Stimulated activated CD8-positive, alpha-beta memory T cell treated with anti-CD3 and anti-CD28 coated beads, Interleukin-7, amount 100 ng/mL, for 4 hours (primary cell): ENCODE measurements around the gene SRD5A3.

Experiments used
- DNase-seq, 2 donors: peaks; one replicate each; pipeline ENCODE4 v3.0.0-alpha.2; 2020; ENCODE audit warnings: low read depth in 2 of 2

The SRD5A3 gene

DNA sequence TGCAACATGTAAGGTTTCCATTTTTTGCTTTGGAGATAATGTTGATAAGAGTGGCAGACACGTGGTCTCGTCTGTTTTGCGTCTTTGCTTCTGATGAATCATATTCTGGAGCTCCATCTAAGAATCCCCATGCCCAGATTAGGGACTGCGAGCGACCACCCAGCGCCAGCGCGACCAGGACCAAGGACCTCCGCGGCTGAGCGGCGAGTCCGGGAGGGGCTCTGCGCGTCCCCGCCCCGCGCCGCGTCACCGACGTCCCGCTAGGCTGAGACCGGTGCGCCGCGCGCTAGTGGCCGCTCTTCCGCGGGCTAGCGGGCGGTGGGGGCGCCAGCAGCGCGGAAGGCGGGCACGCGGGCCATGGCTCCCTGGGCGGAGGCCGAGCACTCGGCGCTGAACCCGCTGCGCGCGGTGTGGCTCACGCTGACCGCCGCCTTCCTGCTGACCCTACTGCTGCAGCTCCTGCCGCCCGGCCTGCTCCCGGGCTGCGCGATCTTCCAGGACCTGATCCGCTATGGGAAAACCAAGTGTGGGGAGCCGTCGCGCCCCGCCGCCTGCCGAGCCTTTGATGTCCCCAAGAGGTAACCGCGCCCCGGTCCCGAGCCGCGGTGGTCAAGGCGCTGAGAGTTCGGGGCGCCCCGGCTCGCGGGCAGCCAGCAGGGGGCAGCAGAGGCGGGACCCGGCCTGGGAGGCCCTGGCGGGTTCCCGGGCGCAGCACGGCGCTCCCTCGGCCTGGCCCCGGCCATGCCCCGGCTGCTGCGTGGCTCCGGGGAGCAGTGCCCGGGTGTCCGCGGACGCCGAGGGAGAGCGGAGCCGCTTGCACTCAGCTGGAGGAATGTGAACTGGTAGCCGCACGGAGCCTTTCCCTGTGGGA, at the start of gene SRD5A3:
Gene SRD5A3 (plus strand): TSS at position 263 of the 871 bp plus-strand sequence. CDS start 95 bp downstream, at position 358.
- DNase-seq, result peak; percentile 37 to 74

DNA sequence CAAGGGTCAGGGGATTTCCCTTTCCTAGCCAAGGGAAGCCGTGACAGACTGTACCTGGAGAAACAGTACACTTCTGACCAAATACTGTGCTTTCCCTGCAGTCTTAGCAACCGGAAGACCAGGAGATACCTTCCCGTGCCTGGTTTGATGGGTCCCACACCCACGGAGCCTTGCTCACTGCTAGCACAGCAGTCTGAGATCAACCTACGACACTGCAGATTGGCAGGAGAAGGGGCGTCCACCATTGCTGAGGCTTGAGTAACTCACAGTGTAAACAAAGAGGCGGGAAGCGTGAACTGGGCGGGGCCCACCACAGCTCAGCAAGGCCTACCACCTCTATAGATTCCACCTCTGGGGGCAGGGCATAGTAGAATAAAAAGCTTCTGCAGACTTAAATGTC, 48.7 kb upstream of the SRD5A3 start:
- DNase-seq, result no peak

DNA sequence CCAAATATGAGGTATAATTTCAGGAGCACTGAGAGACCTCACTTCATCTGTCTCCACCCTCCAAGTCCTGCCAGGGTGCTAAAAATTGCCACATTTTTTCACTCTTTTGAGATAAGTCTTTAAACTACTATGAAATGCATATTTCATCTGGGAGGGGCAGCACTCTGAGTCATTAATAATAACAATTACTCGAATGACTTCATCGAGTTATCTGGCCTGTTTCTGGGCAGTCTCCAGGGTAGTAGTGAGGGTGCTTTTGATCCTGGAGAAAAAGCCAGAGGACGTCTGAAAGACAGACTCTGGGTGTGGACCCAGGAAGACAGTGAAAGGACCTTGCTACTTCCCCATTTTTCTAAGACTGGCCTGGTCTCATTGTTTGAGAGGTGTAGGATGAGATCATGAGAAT, 42.3 kb upstream of the SRD5A3 start:
- no peak for DNase-seq

DNA sequence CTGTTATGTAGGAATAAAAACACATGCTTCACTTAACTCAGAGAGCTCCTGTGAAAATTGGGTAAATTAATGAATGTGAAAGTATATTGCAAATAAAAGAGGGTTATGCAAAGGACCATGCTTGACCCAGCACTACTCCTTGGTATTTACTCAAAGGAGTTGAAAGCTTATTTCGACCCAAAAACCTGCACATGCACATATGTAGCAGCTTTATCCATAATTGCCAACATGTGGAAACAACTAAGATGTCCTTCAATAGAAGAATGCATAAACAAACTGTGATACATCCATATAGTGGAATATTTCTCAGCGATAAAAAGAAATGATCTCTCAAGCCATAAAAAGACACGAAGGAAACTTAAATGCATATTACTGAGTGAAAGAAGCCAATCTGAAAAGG, 41.7 kb upstream of the SRD5A3 start:
- no peak for DNase-seq

DNA sequence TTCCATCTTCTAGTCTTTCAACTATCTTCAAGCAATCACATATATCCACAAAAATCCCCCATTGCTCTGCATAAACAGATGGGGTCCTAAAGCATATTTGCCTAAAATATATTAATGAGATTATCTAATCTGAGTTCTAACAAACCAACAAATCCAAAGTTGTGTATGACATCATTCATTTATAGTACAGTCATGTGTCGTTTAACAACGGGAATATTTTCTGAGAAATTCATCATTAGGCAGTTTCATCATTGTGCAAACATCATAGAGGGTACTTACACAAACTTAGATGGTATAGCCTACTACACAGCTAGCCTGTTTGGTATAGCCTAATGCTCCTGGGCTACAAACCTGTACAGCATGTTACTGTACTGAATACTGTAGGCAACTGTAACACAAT, 38.0 kb upstream of the SRD5A3 start:
- no peak for DNase-seq

DNA sequence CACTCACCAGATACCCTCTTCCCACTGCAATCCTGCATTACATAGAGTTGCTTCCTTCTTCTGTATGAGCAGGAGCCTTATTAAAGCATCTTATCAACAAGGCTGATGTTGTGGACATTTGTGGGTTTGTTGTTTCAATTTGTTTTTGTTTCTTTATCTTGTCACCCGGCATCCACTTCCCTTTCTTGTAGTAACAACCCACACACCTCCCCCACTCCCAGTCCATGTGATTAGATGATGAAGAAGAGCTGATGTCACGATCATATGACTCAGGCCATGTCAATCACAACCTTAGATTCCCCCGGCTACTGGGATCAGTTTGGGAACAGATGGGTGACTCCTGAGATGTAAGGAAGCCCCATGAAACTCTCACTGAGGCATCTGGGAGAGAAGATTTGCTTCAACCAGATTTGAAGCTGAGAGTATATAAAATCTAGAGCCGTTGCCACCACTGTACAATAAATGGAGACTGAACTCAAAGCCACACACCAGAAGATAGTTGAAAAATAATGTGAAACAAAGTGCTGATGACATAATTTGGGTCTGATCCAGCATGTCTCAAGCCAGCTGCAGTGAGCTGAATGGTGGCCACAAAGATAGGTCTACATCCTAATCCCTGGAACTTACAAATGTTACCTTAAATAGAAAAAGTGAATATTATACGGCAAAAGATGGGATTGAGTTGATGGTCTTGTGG, 34.1 kb upstream of the SRD5A3 start:
- DNase-seq, result no peak

DNA sequence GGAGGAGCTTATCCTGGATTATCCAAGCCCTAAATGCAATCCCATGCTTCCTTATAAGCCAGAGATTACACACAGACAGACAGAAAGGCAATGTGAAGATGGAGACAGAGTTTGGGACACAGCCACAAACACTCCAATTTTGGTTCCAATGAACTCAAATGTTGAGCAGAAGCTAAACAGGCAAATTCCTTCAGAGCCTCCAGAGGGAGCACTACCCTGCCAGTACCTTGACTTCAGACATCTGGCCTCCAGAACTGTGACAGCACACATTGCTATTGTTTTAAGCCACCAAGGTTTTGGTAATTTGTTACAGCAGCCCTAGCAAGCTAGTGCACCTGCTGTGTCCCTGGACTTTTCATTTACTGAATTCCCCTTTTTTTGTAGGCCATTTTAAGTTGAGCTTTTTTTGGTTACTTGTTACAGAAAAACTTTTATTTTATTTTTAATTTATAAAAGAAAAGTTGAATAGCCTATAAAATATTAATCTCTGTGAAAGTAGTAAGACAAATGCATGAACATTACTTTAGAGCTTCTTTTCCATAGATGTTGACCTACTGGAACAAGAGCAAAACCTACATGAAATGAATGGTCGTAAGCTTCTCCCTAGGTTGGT, 33.4 kb upstream of the SRD5A3 start:
- DNase-seq, result no peak

DNA sequence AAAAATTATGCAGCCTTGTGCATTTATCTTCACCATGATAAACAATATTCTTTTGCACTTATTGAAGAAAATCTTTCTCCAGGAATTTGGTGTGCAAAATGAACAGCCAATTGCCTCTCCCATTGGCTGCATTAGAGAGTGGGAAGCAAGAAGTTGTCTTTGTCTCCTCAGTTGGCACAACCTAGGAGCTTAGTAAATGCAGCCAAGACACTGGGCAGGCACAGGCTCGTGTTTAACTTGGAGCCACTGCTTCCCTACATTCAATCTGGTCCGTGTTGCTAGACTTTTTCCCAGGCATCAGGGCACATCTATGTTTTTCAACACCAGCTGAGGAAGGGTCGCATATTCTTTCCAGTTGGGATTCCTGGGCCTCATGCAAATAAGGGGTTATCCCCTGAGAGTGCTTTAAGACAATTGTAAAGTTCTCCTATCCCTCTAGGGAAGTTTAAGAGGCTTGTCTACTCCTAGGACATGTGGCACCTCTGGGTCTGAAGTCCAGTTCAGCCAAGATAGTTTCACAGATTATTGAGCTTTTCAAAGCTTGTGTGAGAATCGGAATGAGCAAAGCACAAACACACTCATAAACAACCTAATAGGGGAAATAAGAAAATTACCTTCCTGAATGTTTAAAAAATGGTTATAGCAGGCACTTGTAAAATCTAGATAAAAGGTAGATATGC, 31.8 kb upstream of the SRD5A3 start:
- DNase-seq, result no peak

DNA sequence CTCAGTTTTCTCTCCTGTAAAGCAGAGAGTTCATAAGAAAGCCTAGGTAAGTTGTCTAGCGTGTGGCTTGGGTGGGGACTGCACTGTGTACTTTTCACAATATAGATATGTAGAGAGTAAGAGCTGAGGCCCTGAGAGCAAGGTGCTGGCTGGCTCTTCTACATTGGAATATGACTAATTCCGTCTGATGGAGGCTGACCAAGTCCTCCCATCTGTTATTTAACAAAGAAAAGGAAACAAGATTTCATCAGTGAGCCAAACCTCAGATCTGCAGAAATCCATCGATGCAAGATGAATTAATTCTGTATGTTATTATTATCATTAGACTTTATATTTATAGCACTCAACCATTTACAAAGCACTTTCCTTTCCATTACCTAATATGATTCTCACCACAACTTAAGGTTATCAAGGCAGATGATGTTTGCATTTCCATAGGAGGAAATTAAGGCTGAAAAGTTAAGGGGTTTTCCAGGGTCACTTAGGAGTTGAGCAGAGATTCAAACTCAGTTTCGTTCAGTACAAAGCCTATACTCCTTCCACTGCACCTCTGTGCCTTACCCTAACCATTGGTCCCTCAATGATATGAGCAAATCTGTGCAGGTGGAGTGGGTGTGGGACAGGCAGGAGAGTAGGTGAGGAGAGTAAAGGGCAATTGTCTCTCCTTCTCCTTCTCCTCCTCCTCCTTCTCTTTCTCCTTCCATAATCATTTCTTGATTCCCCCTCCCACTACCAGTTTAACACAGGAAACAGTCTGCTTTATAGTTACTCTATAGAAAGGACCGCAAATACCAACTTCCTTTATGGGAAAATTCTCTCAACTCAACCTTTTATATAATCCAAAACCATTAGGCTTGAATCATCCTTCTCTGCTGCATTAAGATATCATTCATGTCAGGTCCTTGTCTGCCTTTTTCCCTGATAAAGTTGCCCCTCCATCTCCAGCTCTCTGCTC, 27.6 kb upstream of the SRD5A3 start:
- no peak for DNase-seq

DNA sequence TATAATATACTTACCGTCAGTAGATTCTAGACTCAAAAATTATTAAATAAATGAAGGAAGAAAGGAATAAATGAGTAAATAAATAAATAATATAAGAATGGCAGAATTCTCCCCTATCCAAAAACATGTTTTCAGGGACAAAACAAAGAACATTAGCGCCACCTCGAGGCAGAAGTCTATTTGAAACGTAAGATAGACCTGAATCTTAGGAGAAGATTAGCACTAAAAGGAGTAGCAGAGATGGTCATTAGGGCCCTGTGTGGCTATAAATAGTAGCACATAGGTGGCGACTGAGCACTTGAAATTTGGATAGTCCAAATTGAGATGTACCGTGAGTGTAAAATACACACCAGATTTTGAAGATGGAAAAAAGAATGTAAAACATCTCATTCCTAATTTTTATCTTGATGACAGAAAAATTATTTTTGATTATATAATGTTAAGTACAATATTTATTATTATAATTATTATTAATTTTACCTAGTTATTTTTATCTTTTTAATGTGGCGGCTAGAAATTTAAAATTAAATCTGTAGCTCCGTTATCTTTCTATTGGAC, 24.3 kb upstream of the SRD5A3 start:
- peak in 1 of 2 donors; percentile 24 for DNase-seq

DNA sequence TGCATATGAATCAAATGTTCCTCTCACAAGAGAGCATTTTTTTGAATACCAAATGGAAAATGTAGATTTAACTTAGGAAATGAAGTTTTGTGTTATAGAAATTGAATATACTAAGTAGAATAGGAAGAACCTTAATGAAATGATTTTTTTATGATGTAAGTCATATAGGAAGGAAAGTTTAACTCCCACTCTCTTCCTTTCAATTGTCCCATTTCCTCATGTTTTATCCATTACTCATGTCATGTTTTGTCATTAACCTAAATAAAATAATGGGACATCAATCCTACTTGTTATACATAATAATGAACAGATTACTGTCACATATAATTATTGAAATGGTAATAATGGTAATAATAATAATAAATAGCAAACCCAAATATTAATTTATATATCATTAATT, 22.7 kb upstream of the SRD5A3 start:
- DNase-seq, result no peak

DNA sequence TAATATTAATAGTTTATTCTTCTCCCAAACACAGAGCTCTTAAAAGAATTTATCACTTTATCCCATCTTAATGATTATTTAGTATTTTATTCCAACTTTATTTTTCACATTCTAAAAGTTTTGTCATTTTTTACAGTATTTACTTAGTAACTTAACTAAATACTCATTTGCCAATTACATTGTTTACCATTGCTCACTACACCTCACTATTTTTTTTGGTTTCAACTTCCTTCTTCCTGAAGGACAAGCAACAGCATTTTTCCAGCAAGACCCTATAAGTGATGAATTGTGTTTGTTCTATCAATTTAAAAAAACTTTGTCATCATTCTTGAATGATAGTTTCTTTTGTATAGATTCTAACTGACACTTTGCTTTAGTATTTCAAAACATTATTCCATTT, 19.4 kb upstream of the SRD5A3 start:
- DNase-seq, result no peak

DNA sequence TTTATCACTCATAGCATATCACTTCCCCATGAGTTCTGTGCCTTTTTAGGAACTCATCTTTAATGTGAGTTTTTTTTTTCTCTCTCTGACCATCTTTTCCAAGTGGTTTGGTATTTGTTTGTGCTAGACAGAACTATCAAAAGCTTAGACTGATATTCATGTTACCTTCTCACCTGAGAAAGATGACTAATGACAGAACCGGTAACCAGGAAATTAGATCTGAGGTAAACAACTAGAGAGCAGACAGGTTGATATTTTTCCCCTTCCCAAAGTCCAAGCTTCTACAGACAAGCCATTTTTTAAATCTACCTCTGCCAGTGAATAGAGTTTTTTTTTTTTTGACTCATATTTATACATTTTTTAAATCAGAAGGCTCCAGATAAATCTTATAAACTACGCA, 17.0 kb upstream of the SRD5A3 start:
- no peak for DNase-seq

DNA sequence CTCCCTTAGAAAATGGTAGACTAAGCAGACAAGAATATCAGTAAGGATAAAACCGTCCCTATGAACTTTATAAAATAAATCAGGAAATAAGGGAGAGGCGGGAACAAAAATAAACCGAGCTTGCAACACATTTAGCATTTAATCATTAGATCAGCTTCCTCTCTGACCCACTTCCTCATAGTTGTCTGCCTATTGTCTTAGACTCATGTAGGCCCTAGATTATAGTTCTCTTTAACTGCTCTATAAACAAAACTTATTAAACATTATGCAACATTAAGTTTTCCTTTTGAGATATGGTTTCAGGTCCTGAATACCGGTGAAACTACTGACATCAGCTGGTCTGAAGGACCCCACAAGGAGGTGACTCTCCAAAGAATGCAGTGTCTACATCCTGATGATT, 15.8 kb upstream of the SRD5A3 start:
- no peak for DNase-seq

DNA sequence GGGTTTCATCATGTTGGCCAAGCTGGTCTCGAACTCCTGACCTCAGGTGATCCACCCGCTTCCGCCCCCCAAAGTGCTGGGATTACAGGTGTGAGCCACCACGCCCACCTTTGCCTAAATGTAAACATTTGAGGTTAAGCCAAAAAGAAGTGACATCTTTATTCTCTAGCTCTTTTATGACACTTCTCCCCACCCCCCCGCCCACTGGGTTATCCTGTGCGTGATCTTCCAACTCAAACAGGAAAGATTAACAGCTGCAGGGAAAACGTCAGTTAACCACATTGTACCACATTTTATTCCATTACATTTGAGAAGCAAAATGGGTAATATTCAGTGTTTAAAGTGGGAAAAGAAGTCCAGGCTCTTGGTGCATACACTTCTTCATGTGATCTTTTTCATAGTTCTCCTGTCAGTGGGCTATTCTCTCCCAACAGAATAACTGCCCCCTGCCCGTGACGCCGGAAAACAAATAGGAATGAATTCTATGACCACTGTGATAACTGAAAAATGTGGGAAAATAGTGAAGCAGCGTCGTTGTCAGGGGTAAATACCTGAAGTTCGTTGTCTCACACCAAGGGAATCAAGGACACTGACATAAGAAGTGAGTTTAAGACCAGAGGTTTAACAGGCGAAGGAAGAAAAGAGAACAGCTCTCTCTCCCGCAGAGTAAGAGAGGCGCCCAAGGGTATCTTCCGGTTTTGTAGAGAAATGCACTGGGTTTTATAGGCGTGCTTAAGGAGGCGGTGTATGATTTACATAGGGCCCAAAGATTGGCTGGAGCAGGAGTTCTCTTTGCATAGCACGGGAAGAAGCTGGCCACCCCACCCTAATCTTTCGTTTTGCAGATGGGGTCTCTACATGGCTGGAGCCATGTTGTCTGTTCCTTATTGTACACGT, 9.7 kb upstream of the SRD5A3 start:
- no peak for DNase-seq

DNA sequence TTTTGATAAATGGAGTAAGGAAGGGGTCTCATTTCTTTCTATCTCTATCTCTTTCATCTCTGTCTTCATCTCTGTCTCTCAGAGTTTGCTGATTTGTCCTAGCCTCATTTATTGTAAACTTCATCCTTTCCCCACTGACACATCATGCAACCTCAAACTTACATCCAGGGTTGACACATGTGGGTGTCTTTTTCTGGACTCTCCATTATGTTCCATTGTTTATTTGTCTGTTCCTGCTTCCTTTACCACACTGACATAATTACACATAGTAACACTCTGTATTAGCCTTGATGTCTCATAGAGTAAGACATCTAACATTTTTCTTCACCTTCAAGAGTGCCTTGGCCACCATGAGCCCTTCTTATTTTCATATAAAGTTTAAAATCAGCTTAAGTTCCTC, 8.1 kb upstream of the SRD5A3 start:
- no peak for DNase-seq

DNA sequence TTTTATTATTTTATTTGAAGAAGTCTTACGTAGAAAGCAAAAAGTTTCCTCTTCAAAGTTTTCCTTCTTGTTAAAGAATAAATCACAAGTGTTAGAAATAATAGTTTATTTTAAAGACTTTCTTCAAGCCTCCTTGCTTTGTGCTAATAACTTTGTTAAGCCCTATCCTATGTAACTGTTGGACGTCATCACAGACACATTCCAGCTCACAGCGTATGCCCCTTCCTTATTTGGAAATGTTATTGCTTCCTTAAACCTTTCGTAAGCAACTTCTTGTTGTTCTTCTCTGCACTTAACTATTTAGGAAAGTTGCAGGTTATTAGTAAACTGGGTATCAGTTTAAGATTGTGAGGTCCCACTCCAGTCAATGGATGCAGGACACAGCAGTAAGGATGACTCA, 7.6 kb upstream of the SRD5A3 start:
- DNase-seq, result no peak

DNA sequence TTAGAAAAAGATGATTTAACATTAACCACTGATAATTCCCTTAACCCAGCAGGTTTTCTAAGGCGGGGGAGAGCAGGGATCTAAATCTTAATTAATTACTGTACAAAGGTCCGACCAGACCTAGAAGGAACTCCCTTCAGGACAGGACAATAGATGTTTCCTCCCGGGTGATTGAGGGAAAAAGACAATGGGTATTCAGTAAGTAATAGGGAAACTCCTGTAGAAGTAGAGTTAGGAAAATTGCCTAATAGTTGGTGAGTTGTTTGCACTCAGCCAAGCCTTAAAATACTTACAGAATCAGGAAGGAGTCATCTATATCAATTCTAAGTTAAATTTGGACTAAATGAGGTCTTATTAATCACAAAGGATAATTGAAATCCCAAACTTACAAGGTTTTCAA, 5.8 kb upstream of the SRD5A3 start:
- DNase-seq, result no peak

DNA sequence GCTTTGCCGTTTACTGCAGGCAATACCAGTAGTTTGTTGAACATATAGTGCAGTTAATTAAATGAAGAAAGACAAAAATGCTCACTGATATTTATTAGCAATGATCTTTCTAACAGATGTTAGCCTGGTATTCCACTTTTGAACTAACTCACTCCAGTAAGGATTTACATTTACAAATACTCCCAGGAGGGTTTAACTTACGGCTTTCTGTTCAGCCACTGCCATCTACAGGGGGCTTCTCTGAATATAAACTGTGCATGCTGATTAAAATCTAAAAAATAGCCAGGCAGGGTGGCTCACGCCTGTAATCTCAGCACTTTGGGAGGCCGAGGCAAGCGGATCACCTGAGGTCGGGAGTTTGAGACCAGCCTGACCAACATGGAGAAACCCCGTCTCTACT, 2.2 kb upstream of the SRD5A3 start:
- DNase-seq, result no peak

DNA sequence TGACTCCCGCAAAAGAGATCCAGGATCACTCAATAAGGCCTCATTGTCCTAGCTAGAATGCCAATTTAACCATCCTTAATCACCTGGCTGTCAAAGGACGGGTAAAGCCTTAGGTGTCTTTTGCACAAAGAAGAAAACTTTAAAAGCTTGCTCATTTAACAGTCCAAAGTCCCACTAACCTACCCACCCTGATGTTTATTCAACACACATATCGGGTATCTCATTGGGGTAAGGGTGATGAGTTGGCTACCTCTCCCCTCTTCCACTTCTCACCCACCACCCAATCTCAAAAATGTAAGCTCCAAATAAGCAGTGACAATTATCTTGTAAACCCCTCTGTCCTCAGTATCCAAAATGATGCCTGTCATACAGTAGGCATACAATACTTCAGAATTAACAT, 988 bp upstream of the SRD5A3 start:
- no peak for DNase-seq
